Ecto neural progenitor cell (in vitro differentiated cells): Measurements from ENCODE around the gene URM1.
A peak's percentile ranks its signal among the peaks of the same experiment; 100 is the strongest.

Source experiments
- DNase-seq: peaks from one replicate; pipeline ENCODE4 v3.0.0-alpha.2; 2018; ENCODE audit warnings: low spot score

The URM1 gene

GRCh38 chr9:128349125-128349524 is 22.0 kb upstream of the URM1 start:
- no peak for DNase-seq

- DNase-seq = no peak
Observed at GRCh38 chr9:128349772-128350171, 21.4 kb upstream of the URM1 start.

GRCh38 chr9:128355451-128355850 is 15.7 kb upstream of the URM1 start:
- no peak for DNase-seq

GRCh38 chr9:128358090-128358489 is 13.1 kb upstream of the URM1 start:
- DNase-seq = no peak

- no peak for DNase-seq
Observed at GRCh38 chr9:128358861-128359260, 12.3 kb upstream of the URM1 start.

GRCh38 chr9:128360826-128361225 is 10.3 kb upstream of the URM1 start:
- DNase-seq = no peak

GRCh38 chr9:128361296-128361985 is 9.7 kb upstream of the URM1 start:
- no peak for DNase-seq

- DNase-seq = peak; percentile 87
Observed at GRCh38 chr9:128361986-128362646, 9.1 kb upstream of the URM1 start.

- no peak for DNase-seq
Observed at GRCh38 chr9:128362774-128363173, 8.4 kb upstream of the URM1 start.

- no peak for DNase-seq
Observed at GRCh38 chr9:128365525-128365924, 5.6 kb upstream of the URM1 start.

- no peak for DNase-seq
Observed at GRCh38 chr9:128369024-128369706, 2.0 kb upstream of the URM1 start.

GRCh38 chr9:128370367-128370751 is 815 bp upstream of the URM1 start:
- DNase-seq = no peak

- DNase-seq = no peak
Observed at GRCh38 chr9:128371630-128372117, 500 bp downstream of the URM1 start.

- DNase-seq = no peak
Observed at GRCh38 chr9:128372188-128372641, 1.0 kb downstream of the URM1 start.

GRCh38 chr9:128372784-128373183 is 1.6 kb downstream of the URM1 start:
- no peak for DNase-seq

GRCh38 chr9:128374221-128374675 is 3.1 kb downstream of the URM1 start:
- no peak for DNase-seq

- DNase-seq = no peak
Observed at GRCh38 chr9:128375865-128376264, 4.7 kb downstream of the URM1 start.

GRCh38 chr9:128382261-128382660 is 11.1 kb downstream of the URM1 start:
- DNase-seq = no peak

GRCh38 chr9:128383007-128383753 is 12.0 kb downstream of the URM1 start:
- peak; percentile 82 for DNase-seq

- peak; percentile 56 for DNase-seq
Observed at GRCh38 chr9:128383791-128384190, 12.6 kb downstream of the URM1 start.

GRCh38 chr9:128384801-128385495 is 13.8 kb downstream of the URM1 start:
- no peak for DNase-seq
